Ammon's horn (tissue), 1 donor: ENCODE data around the gene SYNDIG1.
A peak's percentile ranks its signal among the peaks of the same experiment; 100 is the strongest.

Experiments used
- DNase-seq: peaks from one replicate; pipeline ENCODE4 v3.0.0-alpha.2; 2016; ENCODE audit warnings: low spot score

Gene SYNDIG1

DNA sequence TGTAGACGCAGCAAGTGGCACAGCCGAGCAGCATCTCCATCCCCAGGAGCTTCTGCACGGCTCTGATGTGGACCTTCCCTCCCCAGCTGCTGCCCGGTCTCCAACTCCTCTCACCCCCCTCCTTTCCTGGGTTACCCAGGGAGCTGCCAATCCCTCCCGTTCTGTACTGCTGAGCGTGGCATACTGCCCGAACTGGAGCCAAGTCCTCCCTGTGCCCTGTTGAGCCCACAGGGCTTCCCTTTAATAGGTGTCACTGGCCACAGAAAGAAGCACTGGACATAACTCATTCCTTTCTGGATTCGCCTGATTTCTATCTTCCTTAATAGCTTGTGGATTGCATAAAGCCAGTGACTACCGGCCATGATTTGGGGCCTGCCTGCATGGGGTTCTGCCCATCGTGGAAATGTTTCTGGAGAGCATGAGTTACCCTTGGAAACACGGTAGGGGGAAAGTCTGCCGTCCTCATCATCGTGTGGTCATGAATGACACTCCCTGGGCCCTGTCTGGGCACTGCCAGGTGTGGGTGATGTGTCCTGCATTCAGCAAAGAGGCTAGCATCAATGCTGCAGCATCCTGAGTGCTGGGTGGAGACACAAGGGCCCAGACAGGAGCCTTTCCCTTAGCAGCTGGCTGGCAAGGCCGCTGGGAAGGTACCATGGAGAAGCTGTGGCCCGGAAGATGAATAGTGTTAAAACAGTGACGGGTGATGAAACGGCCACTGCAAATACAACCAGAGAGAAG, 189.7 kb downstream of the SYNDIG1 start:
- DNase-seq = peak; percentile 73

DNA sequence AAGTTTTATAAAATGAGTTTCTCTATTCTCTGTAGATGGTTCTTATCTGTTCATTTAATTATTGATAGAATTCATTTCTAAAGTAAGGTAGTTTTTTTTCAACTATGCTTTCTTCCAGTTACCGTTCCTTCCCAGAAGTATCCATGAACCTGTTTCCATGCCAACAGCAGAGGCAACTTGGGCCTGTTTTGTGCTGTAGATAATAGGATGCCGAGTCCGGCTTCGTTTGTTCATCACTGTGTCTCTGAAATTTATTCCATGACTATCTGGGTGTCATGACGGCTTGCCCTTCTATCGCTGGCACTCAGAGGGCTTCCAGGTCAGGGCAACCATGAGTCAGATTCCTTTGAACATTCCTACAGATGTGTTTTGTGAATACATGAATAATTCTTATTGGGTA, 190.4 kb downstream of the SYNDIG1 start:
- DNase-seq = no peak

DNA sequence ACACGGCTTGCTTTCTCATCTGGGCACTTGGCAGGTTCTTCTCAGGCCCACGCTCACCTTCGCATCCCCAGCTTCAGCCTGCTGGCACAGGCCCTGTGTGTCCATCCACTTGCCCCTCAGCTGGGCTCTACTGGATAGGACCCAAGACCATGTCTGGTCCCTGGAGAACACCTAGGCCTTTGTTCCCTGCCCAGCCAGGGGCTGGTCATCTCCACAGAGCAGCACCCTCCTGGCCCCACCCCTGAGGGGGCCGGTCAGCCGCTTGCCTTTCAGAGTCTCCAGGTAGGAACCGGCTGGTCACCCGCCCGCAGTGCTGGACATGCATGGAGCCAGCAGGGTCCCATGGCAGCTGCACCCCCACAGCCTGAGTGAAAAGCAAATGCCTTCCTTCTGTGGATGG, 191.2 kb downstream of the SYNDIG1 start:
- DNase-seq = no peak

DNA sequence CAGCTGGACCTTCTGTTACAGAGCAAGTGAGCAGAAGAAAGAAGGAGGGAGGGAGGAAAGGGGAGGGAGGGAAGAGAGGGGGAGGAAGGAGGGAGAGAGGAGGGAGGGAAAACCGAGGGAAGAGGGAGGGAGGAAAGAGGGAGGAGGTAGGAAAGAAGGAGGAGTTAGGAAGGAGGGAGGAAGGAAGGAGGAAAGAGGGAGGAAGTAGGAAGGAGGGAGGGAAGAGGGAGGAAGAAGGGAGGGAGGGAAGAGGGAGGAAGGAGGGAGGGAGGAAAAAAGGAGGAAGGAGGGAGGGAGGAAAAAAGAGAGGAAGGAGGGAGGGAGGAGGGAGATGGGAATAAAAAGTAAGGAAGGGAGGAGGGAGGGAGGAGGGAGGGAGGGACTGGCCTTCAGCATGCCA, 191.8 kb downstream of the SYNDIG1 start:
- DNase-seq = no peak

DNA sequence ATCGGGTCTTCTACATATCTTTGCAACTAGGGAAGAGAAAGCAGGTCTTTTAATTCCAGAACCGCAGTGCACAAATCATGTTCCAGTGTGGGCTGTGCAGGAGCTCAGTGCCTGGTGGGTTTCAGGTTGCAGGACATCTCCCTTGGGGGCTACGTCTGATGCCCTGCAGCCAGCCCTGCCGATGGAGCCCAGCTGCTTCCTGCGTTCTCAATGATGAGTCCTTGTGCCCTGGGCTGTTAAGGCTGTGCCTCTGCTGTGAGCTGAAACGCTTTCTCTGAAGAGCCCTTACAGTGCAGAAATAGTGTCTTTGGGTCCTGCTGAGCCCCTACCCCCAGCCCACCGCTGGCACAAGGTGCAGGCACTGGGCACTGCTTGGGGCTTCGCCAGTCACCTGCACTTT, 192.9 kb downstream of the SYNDIG1 start:
- no peak for DNase-seq

DNA sequence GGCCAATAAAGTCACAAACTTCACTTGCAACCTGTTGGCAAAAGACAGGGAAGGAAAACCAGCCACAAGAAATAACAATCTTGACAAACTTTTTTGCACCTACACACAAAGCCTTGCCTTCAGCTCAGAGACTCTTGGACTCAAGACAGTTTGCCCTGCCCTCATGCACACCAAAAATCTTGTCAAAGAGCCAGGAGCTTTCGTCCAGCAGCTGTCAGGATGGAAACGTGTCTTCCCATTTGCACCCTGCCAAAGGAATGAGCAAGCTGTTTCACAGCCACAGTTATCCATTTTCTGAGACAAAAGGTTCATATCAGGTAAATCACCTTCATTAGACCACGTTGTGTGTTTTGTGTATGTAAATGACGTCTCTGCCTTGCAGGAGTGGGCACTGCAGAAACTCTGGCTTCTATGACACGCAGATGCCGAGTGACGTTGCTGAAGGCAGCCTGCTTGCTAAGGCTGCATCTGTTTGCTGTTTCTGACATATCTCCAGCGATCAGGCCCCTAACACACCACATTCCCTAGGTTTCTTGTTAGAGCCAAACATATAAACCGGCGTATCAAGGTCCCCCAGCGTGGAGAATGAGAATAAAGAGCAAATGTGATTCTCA, 193.4 kb downstream of the SYNDIG1 start:
- no peak for DNase-seq

DNA sequence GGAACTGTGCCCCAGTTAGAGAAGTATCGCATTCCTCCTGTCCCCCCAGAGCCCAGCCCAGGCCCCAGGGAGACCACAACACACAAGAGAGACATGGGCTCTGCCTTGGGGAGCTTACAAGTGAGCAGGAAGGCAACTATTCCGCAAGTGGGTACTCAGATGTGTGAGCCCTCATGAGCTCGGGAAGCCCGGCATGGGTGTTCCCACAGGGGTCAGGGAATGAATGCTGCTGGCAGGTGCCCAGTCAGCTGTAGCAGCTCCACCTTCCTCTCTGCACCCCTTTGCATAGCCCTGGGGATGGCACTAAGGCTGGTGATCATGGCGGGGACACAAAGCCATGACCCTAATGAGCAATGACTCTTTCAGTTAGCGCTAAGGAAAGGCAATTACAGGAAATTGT, 194.1 kb downstream of the SYNDIG1 start:
- no peak for DNase-seq

DNA sequence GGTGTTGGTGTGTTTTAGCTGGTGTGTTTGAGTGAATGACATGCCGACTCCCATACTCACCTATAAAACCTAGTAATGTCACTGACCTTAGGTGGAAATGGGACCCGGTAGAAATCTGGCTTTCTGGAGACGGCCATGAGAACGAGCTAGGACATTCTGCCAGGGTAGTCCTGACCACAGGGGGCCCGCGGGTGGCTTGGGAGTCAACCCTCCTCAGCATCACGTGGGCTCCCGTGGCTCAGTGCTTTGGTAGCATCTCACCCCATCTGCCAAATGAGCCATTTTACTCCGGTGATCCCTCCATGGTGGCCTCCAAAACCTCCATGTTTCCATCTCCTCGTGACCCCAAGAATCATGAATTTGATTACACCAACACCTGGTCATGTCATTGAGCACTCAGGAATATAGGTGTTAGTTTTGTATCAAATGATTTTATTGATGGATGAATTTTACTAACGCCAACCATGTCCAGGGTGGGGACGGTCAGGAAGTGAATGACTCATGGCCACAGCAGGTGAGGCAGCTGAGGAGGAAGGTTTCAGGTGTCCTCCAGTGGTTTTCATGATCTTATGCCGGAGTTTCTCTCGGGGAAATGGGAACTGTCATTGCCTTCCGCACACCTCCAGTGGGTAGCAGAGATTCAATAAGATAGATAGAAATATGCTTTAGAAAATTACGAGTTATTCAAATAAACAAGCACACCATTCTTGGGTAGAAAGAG, 195.0 kb downstream of the SYNDIG1 start:
- DNase-seq = no peak

DNA sequence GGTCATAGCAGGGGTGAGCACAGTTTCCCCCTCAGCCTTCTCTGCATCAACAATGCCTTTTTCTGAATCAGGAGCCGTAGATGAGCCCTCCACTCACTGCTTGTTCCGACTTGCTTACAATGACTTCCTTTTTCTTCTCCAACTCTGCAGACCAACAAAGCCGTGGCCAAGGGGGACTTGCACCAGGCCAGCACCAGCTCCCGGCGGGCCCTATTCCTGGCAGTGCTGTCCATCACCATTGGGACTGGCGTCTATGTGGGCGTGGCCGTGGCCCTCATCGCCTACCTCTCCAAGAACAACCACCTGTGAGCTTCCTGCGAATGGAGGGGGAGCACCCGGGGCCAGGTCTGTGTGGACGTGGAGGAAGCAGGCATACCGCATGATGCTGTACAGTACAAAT, 195.8 kb downstream of the SYNDIG1 start:
- peak; percentile 55 for DNase-seq

DNA sequence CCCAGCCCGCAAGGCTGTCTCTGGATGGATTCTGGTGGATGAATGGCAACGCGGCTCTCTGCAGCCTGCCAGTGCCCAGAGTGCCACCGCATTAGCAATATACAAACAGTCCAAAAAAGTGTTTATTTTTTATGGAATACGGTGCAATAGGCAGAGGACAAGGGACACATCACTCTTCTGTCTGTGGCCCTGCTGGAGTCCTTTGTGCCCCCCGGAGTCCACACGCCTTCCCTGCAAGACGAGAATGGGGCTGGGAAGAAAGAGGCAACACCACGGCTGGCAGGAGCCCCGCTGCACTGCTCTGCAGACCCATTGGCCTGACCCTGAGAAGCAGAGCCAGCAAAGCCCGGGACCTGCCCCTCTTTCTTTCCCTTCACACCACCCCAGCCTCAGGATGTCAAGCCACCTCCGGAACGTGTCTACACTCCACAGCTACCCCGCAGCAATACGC, 196.3 kb downstream of the SYNDIG1 start:
- no peak for DNase-seq

DNA sequence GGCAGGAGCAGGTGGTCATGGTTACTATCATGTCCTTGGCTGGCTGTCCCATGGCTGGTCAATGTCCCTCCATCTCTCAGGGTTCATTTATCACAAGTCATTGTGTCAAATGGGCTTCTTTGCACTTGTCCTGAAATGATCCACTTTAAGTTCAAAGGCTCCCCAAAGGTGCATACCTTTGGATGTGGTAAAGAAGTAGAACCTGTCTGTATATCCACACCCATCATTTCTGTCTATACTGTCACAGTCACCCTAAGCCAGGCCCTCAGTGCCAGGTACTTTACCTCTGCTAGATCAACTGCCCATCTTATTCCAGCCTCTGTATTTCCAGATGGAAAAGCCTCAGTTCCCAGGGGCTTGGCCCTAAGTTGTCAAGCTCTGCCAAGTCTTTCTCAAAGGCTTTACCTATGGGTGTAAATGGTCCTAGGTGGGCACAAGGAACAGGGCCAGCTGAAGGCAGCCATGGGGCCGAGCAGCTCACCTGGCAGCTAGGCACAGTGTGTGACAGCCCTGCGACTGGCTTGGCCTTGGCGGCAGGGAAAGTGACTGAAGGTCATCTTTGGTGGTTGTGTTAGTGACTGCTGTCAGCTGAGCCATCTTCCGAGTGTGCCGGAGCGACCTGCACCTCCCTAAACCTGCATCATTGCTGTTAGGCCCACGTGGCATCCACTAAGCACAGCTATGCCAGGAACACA, 198.4 kb downstream of the SYNDIG1 start:
- DNase-seq = no peak

DNA sequence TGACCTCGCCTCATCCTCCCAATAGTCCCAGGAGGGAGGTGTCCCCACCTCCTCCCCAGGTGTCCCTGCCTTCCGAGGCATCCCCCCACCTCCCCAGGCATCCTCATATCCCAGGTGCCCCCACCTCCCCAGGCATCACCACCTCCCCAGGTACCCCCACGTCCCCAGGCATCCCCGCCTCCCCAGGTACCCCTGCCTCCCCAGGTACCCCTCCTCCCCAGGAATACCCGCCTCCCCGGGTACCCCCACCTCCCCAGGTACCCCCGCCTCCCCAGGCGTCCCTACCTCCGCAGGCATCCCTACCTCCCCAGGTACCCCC, 198.9 kb downstream of the SYNDIG1 start:
- DNase-seq = no peak

DNA sequence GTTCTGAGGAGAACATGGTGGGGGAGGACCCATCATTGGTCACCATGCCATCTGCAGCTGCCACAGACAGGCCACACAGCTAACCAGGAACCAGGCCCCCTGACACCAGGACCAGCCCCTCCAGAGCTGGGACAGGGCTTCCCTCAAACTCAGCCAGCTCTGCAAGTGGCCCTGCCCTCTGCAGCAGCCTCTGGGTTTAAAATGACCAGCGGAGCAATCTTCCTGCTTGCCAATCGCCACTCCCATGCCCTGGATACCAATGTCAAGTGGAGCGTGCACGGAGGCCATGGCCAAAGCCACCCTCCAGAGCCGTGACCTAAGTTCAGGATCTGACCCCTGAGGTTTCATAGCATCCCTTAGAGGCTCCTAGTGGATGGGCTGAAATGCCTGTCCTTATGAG, 199.4 kb downstream of the SYNDIG1 start:
- DNase-seq = no peak

DNA sequence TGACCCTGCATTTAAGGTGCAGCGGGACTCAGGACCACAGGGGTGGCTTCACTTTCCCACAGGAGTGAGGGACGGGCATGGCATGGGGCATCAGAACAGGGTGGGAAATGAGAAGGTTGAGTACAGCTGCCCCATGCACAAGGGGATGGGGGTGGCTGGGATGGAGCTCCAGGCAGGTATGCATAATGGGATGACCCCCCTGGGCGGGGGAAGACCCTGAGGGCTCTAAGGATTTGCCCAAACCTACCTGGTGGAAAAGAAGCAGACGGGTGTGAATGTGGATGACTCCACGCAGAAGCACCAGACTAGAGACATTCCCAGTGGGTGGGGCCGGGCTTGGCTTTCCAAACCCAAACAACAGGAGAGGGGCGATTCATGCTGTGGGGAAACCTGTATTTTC, 200.3 kb downstream of the SYNDIG1 start:
- DNase-seq = no peak

DNA sequence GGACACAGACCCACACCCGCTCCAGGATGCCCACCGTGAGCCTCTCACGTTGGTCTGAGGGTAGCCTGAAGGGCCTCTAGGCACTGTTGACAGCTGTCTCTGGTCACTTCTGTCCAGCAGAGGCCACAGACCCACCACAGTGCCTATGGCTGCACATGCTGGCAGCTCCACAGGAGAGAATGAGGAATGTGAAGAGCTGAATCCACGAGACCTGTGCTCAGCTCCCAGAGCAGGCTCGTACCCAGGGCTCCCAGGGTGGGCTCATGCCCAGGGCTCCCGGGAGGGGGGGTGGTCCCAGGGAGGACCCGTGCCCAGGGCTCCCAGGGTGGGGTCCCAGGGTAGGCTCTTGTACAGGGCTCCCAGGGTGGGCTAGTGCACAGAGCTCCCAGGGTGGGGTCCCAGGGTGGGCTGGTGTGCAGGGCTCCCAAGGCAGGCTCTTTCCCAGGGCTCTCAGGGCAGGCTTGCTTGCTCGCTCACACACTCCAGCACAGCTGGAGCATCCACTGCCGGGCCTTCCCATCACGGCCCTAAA, 201.0 kb downstream of the SYNDIG1 start:
- DNase-seq = no peak

DNA sequence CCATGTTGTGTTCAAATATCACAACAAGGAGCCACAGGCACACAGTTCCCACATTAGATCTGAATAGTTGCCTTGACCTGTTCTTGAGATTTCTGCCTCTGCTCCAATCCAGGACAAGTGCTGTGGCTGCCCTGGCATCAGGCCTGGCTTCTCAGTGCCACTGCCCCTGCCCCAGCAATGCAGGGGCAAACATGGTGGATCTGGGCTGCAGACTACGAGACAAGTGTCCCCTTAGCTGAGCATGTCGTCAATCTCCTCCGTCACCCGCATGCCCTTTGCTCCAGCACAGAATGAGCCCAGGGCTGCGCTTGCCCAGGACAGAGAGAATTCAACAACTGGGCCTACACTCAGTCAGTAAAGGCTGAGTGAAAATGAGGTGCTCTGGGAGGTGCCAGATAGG, 201.6 kb downstream of the SYNDIG1 start:
- no peak for DNase-seq

DNA sequence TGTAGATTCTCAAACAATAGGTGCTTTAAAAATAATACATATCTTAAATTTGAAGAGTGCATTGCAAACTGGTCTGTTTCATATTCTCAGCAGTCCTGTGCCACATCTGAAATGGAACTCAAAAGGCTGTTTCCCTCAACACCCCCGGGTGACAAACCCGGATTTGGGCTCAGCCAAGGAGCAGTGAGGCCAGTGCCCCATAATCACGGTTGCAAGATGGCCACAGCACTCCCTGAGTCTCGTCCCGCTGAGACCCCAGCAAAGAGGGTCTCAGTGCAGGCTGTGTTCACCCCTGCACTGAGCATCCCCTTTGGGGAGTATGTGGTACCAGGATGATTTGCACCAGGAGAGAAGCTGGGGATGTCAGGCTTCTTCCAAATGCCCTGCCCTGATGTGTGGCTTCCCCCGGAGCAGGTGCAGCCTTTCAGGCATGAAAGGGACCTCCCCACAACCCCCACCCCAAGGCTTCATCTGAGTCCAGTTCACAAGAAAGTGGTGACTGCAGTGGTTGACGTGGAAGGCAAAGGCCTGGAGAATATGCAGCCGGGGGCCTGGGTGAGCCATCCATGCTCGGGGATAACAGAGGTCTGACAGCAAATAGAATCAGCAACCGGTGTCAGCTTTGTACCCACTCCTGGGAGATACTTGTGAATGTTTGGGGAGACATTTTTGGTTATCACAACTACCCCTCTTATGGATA, 202.9 kb downstream of the SYNDIG1 start:
- DNase-seq = no peak

DNA sequence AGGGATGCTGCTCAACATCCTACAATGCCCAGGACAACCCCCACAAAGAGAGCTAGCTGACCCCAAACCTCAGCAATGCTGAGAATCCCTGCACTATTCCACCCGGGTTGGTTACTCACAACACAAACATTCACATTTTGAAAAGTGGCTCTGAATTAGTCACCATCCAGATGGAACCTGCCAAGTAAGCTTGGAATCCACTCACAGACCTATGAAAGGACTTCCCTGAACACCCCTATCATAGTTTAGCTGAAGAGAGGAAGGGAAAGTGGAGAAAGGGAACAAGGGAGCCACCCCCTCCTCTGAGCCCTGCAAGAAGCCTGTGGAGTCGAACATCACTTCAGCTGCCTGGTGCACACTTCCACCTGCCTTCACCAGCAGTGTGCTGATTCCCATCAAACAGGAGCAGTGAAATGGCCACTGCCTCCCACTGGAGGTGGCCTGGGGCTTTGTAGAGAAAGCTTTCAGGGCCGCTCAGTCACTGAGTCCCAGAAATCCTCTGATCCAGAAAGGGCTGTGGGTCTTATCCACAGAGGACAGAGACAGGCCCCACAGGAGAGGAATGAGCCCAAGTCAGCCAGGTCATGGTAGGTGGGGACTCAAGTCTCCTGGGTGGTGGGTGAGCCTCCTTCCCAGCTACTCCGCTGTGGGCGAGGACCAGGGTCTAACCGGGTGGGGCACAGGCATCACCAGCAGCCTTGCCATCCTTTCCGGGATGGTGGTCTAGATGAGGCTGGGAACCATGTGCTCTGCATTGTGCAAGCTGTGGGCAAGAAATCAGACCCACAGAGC, 203.7 kb downstream of the SYNDIG1 start:
- peak; percentile 72 for DNase-seq

DNA sequence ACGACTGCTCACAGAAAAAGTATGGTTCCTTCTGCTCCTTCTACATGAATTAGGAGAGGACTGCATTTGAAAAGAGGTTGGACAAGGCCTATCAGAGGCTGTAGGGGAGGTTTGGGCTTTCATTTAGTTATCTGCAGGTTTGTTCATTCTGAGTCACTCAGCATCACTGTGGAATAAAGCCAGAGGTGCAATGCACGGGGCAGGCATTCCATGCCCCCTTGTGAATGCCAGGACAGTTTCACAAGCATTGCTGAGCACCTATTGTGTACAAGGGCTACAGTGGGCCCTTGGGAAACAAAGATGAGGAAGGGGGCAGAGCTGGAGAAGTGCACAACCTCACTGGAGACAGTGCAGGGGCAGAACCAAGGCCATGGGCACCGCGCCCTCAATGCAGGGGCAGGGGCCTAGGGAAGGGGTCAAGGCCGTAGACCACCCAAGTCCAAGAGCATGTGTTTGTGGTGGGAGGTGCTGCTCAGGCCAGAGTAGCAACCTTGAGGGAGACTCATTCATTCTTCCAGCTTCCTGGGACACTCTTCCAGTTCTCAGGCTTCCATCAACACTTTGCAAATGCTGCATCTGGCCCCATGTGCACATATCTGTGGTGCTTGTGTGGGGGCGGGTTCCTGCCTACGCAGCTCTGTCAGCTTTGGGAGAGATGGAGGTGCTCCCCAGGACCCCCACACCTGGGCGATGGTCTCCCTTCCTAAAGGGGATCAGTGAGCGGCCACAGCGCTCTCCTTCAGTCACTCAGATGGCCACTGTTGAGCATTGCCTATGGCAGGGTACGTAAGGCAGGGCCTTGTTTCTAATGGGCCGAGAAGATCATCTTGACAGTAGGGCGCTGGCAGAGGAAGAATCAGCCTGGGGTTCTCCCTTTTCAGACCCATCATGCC, 204.5 kb downstream of the SYNDIG1 start:
- DNase-seq = no peak
